Neuronal stem cell (in vitro differentiated cells): ENCODE data around the gene AP1M2.

Experiments
- DNase-seq: peaks from one replicate; pipeline ENCODE4 v3.0.0-alpha.2; 2013; ENCODE audit warnings: low spot score
- H2AFZ ChIP-seq: one replicate; pipeline ENCODE4 v1.6.1; 2013; ENCODE audit warnings: mild to moderate bottlenecking, low read length, inconsistent platforms
- H2AK5ac ChIP-seq: 2 replicates; pipeline ENCODE4 v1.6.1; 2013; ENCODE audit warnings: low read depth, mild to moderate bottlenecking, inconsistent platforms, low read length, moderate library complexity, mixed read lengths
- H2BK120ac ChIP-seq: 2 replicates; pipeline ENCODE4 v1.6.1; 2013; ENCODE audit warnings: low read depth, mild to moderate bottlenecking, inconsistent platforms, low read length, moderate library complexity, mixed read lengths
- H2BK12ac ChIP-seq: one replicate; pipeline ENCODE4 v1.6.1; 2013; ENCODE audit warnings: low read length, inconsistent platforms
- H2BK15ac ChIP-seq: 2 replicates; pipeline ENCODE4 v1.6.1; 2013; ENCODE audit warnings: mild to moderate bottlenecking, low read length, inconsistent platforms, mixed read lengths
- H2BK5ac ChIP-seq: one replicate; pipeline ENCODE4 v1.6.1; 2013; ENCODE audit warnings: inconsistent platforms, mild to moderate bottlenecking, low read length, moderate library complexity
- H3K14ac ChIP-seq: one replicate; pipeline ENCODE4 v1.6.1; 2013; ENCODE audit warnings: low read length, inconsistent platforms
- H3K18ac ChIP-seq: 2 replicates; pipeline ENCODE4 v1.6.1; 2013; ENCODE audit warnings: low read length, inconsistent platforms
- H3K23ac ChIP-seq: 2 replicates; pipeline ENCODE4 v1.6.1; 2013; ENCODE audit warnings: low read depth, mild to moderate bottlenecking, mixed read lengths, low read length, inconsistent platforms; ENCODE audit not compliant: poor library complexity
- H3K27ac ChIP-seq: replicated peaks from 3 replicates; pipeline ENCODE4 v1.5.1; 2013; ENCODE audit warnings: low read length, inconsistent platforms
- H3K27me3 ChIP-seq, 3 experiments: 2 replicates each; pipeline ENCODE4 v1.6.1; 2013; ENCODE audit warnings: low read length in 3 of 3, mild to moderate bottlenecking in 2 of 3, inconsistent platforms in 1 of 3, low read depth in 1 of 3, mixed read lengths in 1 of 3, moderate library complexity in 1 of 3; ENCODE audit not compliant: control insufficient read depth in 3 of 3, insufficient read depth in 3 of 3
- H3K36me3 ChIP-seq, 2 donors: replicated peaks in 1 of 2; 2 replicates each; pipeline ENCODE4 v1.6.1; 2013; ENCODE audit warnings: low read length in 2 of 2; ENCODE audit not compliant: control insufficient read depth in 2 of 2, insufficient read depth in 2 of 2
- H3K4ac ChIP-seq: 2 replicates; pipeline ENCODE4 v1.6.1; 2013; ENCODE audit warnings: inconsistent platforms, mild to moderate bottlenecking, low read length, moderate library complexity
- H3K4me1 ChIP-seq, 2 donors: 1 replicate in 1 of 2; 2 replicates in 1 of 2; pipeline ENCODE4 v1.6.1; 2013; ENCODE audit warnings: low read length in 2 of 2, low read depth in 1 of 2; ENCODE audit not compliant: control insufficient read depth in 2 of 2, insufficient read depth in 1 of 2
- H3K4me2 ChIP-seq: one replicate; pipeline ENCODE4 v1.6.1; 2013; ENCODE audit warnings: mild to moderate bottlenecking, low read length, inconsistent platforms; ENCODE audit not compliant: insufficient read depth, poor library complexity, severe bottlenecking
- H3K4me3 ChIP-seq, 2 donors: 2 replicates each; pipeline ENCODE4 v1.5.1; 2013; ENCODE audit warnings: low read length in 2 of 2, mild to moderate bottlenecking in 2 of 2, inconsistent platforms in 1 of 2, moderate library complexity in 1 of 2
- H3K79me1 ChIP-seq: one replicate; pipeline ENCODE4 v1.6.1; 2013; ENCODE audit warnings: low read depth, mild to moderate bottlenecking, inconsistent platforms, low read length, moderate library complexity
- H3K9ac ChIP-seq: one replicate; pipeline ENCODE4 v1.6.1; 2013; ENCODE audit warnings: mild to moderate bottlenecking, low read depth, low read length, inconsistent platforms; ENCODE audit not compliant: poor library complexity
- H3K9me3 ChIP-seq, 2 donors: replicated peaks in 1 of 2; 2 replicates each; pipeline versions ENCODE3 to v1.6.1; 2013; ENCODE audit warnings: low read length in 2 of 2, mild to moderate bottlenecking in 2 of 2, inconsistent platforms in 1 of 2, low read depth in 1 of 2, mixed read lengths in 1 of 2, moderate library complexity in 1 of 2; ENCODE audit not compliant: control insufficient read depth in 2 of 2, insufficient read depth in 1 of 2
- H4K8ac ChIP-seq: one replicate; pipeline ENCODE4 v1.6.1; 2013; ENCODE audit warnings: low read depth, mild to moderate bottlenecking, inconsistent platforms, low read length, moderate library complexity
- H4K91ac ChIP-seq: one replicate; pipeline ENCODE4 v1.6.1; 2013; ENCODE audit warnings: low read length, low read depth, mild to moderate bottlenecking, inconsistent platforms; ENCODE audit not compliant: poor library complexity
- WGBS, 2 donors: extraction: QIAGEN DNeasy Blood & Tissue Kit; methylation state at CpG; one replicate each; pipeline ENCODE4 v1.1.7; 2013; ENCODE audit warnings: missing lambda C conversion rate in 2 of 2, mixed read lengths in 1 of 2; ENCODE audit not compliant: insufficient read length in 2 of 2, insufficient replicate concordance in 1 of 2; ENCODE audit errors: extremely low coverage in 2 of 2; 5-methylcytosine and 5-hydroxymethylcytosine counted together

The AP1M2 gene

GRCh38 chr19:10538204-10538983 is 48.7 kb downstream of the AP1M2 start:
- H2BK15ac ChIP-seq, result no peak overlapping the region
- H3K27me3 ChIP-seq, result peaks cover 0 to 16% (median 0%) of the 10 kb centered on the region in 3 experiments
- H2AK5ac ChIP-seq, result no peak overlapping the region
- H3K9ac ChIP-seq, result no peak overlapping the region
- no peak overlapping the region for H3K4me2 ChIP-seq
- H2BK5ac ChIP-seq, result no peak overlapping the region
- no peak for DNase-seq
- H3K4me1 ChIP-seq, result no peaks in the 10 kb centered on the region
- H3K79me1 ChIP-seq, result no peaks in the 10 kb centered on the region
- no peaks in the 10 kb centered on the region for H3K9me3 ChIP-seq
- H3K4ac ChIP-seq, result no peak overlapping the region
- no peak overlapping the region for H2BK12ac ChIP-seq
- H3K4me3 ChIP-seq, result no peak overlapping the region
- whole genome bisulfite sequencing, 2 donors, result no CpG with 5 or more reads among the region's 20 CpGs
- no peaks in the 10 kb centered on the region for H3K36me3 ChIP-seq
- no peak overlapping the region for H4K91ac ChIP-seq
- H4K8ac ChIP-seq, result no peak overlapping the region
- H3K14ac ChIP-seq, result no peak overlapping the region
- no peak overlapping the region for H2BK120ac ChIP-seq
- H3K18ac ChIP-seq, result no peak overlapping the region
- H3K27ac ChIP-seq, result no peak overlapping the region
- H2AFZ ChIP-seq, result no peak overlapping the region
- H3K23ac ChIP-seq, result no peak overlapping the region

DNA sequence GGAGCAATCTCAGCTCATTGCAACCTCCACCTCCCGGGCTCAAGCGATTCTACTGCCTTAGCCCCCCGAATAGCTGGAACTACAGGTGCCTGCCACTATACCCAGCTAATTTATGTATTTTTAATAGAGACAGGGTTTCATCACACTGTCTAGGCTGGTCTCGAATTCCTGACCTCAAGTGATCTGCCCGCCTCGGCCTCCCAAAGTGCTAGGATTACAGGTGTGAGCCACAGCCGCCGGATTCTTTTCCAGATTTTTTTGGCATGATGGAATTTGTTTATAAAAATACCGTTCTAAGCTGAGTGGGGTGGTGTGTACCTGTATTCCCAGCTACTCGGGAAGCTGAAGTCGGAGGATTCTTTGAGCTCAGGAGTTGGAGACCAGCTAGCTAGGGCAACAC is 49.4 kb downstream of the AP1M2 start:
- H3K27ac ChIP-seq, result no peak overlapping the region
- peaks cover 0 to 16% (median 0%) of the 10 kb centered on the region in 3 experiments for H3K27me3 ChIP-seq
- no peak overlapping the region for H3K4me2 ChIP-seq
- H3K79me1 ChIP-seq, result no peaks in the 10 kb centered on the region
- no peaks in the 10 kb centered on the region for H3K4me1 ChIP-seq
- no peak overlapping the region for H4K91ac ChIP-seq
- no peak overlapping the region for H3K4ac ChIP-seq
- H2BK120ac ChIP-seq, result no peak overlapping the region
- H3K23ac ChIP-seq, result no peak overlapping the region
- no peak overlapping the region for H2BK15ac ChIP-seq
- H3K9me3 ChIP-seq, result no peaks in the 10 kb centered on the region
- H2BK12ac ChIP-seq, result no peak overlapping the region
- H2AFZ ChIP-seq, result no peak overlapping the region
- no peak overlapping the region for H3K4me3 ChIP-seq
- no peak overlapping the region for H4K8ac ChIP-seq
- no peak overlapping the region for H2BK5ac ChIP-seq
- no CpG with 5 or more reads among the region's 11 CpGs for WGBS, 2 donors
- no peak overlapping the region for H2AK5ac ChIP-seq
- no peak overlapping the region for H3K14ac ChIP-seq
- no peak overlapping the region for H3K9ac ChIP-seq
- no peaks in the 10 kb centered on the region for H3K36me3 ChIP-seq
- H3K18ac ChIP-seq, result no peak overlapping the region
- no peak for DNase-seq

DNA sequence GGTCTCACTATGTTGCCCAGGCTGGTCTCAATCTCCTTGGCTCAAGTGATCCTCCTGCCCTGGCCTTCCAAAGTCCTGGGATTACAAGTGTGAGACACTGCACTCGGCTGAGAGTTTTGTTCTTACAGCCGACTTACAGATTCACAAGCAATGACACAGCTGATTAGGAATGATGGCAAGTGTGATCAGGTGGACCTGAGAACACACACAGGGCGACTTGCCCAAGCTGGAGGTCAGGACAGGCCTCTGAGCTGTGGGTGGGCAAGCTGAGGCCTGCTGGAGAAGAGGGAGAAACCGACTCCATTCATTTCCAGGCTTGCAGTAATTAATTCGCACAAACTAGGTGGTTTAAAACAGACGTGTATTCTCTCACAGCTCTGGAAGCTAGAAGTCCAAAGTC is 51.5 kb downstream of the AP1M2 start:
- Histone ChIP-seq H2AK5ac (no peak overlapping the region), H3K36me3 (no peaks in the 10 kb centered on the region), H3K14ac (no peak overlapping the region), H3K9me3 (no peaks in the 10 kb centered on the region), H3K79me1 (no peaks in the 10 kb centered on the region), H4K8ac (no peak overlapping the region), H3K4me2 (no peak overlapping the region), H2BK120ac (no peak overlapping the region), H3K18ac (no peak overlapping the region), H2AFZ (no peak overlapping the region), H3K4ac (no peak overlapping the region), H3K4me1 (no peaks in the 10 kb centered on the region), H3K27me3 (peaks cover 0 to 16% (median 0%) of the 10 kb centered on the region in 3 experiments), H4K91ac (no peak overlapping the region), H3K27ac (no peak overlapping the region), H3K23ac (no peak overlapping the region), H2BK15ac (no peak overlapping the region), H3K9ac (no peak overlapping the region), H3K4me3 (no peak overlapping the region), H2BK5ac (no peak overlapping the region), H2BK12ac (no peak overlapping the region)
- WGBS, 2 donors, result no CpG with 5 or more reads among the region's 6 CpGs
- no peak for DNase-seq

DNA sequence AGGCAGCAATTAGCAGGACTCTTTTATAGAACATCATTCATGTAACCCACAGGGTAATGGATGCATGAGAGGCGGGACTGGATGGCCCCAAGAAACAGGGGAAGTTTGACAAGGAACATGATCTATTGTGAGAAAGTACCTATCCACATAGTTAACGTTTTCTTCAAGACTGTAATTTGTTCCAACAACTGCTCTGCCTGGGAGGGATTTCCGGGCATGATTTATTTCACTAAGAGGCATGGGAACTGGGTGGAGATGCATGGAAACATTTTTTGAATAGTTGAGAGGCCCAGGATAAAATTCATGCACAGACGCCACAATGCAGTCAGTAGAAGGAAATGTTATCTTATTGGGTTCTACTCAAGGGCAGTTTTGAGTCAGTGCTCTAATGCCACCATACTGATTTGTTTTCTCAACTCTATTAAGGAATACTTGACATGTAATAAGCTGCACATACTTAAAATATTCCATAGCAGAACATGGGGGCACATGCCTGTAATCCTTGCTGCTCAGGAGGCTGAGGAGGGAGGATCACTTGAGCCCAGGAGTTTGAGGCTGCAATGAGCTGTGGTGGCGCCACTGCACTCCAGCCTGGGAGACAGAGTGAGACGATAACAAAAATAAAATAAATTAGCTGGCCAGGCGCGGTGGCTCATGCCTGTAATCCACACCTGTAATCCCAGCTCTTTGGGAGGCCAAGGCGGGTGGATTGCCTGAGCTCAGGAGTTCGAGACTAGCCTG is 53.3 kb downstream of the AP1M2 start:
- no peak overlapping the region for H3K23ac ChIP-seq
- no peak overlapping the region for H2BK12ac ChIP-seq
- no peak overlapping the region for H3K4me2 ChIP-seq
- H2BK5ac ChIP-seq, result no peak overlapping the region
- no CpG with 5 or more reads among the region's 10 CpGs for WGBS, 2 donors
- no peak overlapping the region for H2BK120ac ChIP-seq
- H3K4me3 ChIP-seq, result no peak overlapping the region
- H3K36me3 ChIP-seq, result no peaks in the 10 kb centered on the region
- no peaks in the 10 kb centered on the region for H3K9me3 ChIP-seq
- peaks cover 0 to 14% (median 0%) of the 10 kb centered on the region in 3 experiments for H3K27me3 ChIP-seq
- H4K91ac ChIP-seq, result no peak overlapping the region
- H3K9ac ChIP-seq, result no peak overlapping the region
- no peak overlapping the region for H4K8ac ChIP-seq
- no peak overlapping the region for H2AFZ ChIP-seq
- no peak overlapping the region for H3K18ac ChIP-seq
- H2BK15ac ChIP-seq, result no peak overlapping the region
- no peak overlapping the region for H3K27ac ChIP-seq
- H3K4ac ChIP-seq, result no peak overlapping the region
- H3K14ac ChIP-seq, result no peak overlapping the region
- no peaks in the 10 kb centered on the region for H3K4me1 ChIP-seq
- H2AK5ac ChIP-seq, result no peak overlapping the region
- no peak for DNase-seq
- H3K79me1 ChIP-seq, result no peaks in the 10 kb centered on the region
